H1 (cell line): ENCODE data around the gene TEX9.

Experiments used
- CTCF ChIP-seq, 3 experiments: IDR thresholded peaks; 1 replicate in 2 of 3; 2 replicates in 1 of 3; pipeline versions ENCODE4 v1.5.1 to v1.6.1; 2011; ENCODE audit warnings: low read length in 3 of 3, mild to moderate bottlenecking in 3 of 3, inconsistent platforms in 2 of 3, low read depth in 1 of 3, moderate library complexity in 1 of 3; ENCODE audit not compliant: insufficient read depth in 1 of 3; ENCODE audit errors: control extremely low read depth in 1 of 3
- EP300 ChIP-seq, 2 experiments: IDR thresholded peaks; 1 replicate in 1 of 2; 2 replicates in 1 of 2; pipeline ENCODE4 v1.6.1; 2011 to 2012; ENCODE audit warnings: low read depth in 2 of 2, low read length in 2 of 2, mild to moderate bottlenecking in 2 of 2, borderline replicate concordance in 1 of 2, inconsistent platforms in 1 of 2, moderate library complexity in 1 of 2
- POLR2A ChIP-seq, 2 experiments: IDR thresholded peaks; 1 replicate in 1 of 2; 2 replicates in 1 of 2; pipeline ENCODE4 v1.6.1; 2011; ENCODE audit warnings: low read depth in 2 of 2, low read length in 2 of 2, mild to moderate bottlenecking in 2 of 2; ENCODE audit errors: control extremely low read depth in 1 of 2
- SIX5 ChIP-seq: IDR thresholded peaks from 2 replicates; pipeline ENCODE4 v1.6.1; 2011; ENCODE audit warnings: mild to moderate bottlenecking, low read depth, low read length
- YY1 ChIP-seq: IDR thresholded peaks from 2 replicates; pipeline ENCODE4 v1.6.1; 2011; ENCODE audit warnings: low read depth, mild to moderate bottlenecking, low read length

GRCh38 chr15:56365075-56365711 lies at the start of gene TEX9:
- TF ChIP-seq SIX5: no peak
- peak; percentile 90; the same call in 1 of the 2 replicates for TF ChIP-seq YY1
- TF ChIP-seq CTCF (IDR thresholded peaks at IDR 0.05; ENCODE audit: control extremely low read depth in 1 of 3, insufficient read depth in 1 of 3, low read depth in 1 of 3, low read length in 3 of 3): no peak
- TF ChIP-seq POLR2A (IDR thresholded peaks at IDR 0.05; ENCODE audit: control extremely low read depth in 1 of 2, low read depth in 2 of 2, low read length in 2 of 2): peak; percentile 59 to 87
- no peak for TF ChIP-seq EP300 (IDR thresholded peaks at IDR 0.05; ENCODE audit: borderline replicate concordance in 1 of 2, low read depth in 2 of 2, low read length in 2 of 2)
